Erythroblast (primary cell): ENCODE data around the gene SRP14.

Source experiments
- GATA1 ChIP-seq: IDR thresholded peaks from 2 replicates; pipeline ENCODE4 v1.6.1; 2011; ENCODE audit warnings: low read depth, mild to moderate bottlenecking, control low read depth, low read length, moderate library complexity
- POLR2A ChIP-seq: IDR thresholded peaks from 2 replicates; pipeline ENCODE4 v1.6.1; 2011; ENCODE audit warnings: mild to moderate bottlenecking, low read length

- TF ChIP-seq POLR2A (no peak), GATA1 (no peak)
Observed at GRCh38 chr15:39990706-39991105, 48.3 kb downstream of the SRP14 start.
